Activated CD8-positive, alpha-beta T cell treated with anti-CD3 and anti-CD28 coated beads for 36 hours (primary cell): ENCODE measurements around the gene NRXN3. TPM values are rescaled to one million over a fixed set of nuclear protein-coding genes. Genes with fewer than 3 reads are reported as not detected.
"Not testable (repeated sequence)": the region's sequence is repeated elsewhere in the genome, so short reads cannot be mapped to it uniquely, and the experiment has no call there.

Experiments used
- ATAC-seq: fragments of 200-7000 bp; cut with Tn5 transposase; one replicate; pipeline ENCODE4 v1.10.0; 2021; ENCODE audit warnings: mild to moderate bottlenecking, moderate library complexity
- CTCF ChIA-PET: fragments of 350-600 bp; sonication (Branson Sonifier 250); formaldehyde crosslinking; loops from one replicate; lab custom pipeline; 2021; ENCODE audit warnings: antibody characterized with exemption; lab: Charles Lee
- POLR2A ChIA-PET: fragments of 350-600 bp; sonication (Branson Sonifier 250); formaldehyde crosslinking; loops from one replicate; lab custom pipeline; 2021; ENCODE audit warnings: antibody characterized with exemption; lab: Charles Lee
- DNase-seq: peaks from one replicate; pipeline ENCODE4 v3.0.0-alpha.2; 2020
- H3K27ac Mint-ChIP-seq: one replicate; pipeline ENCODE4 v1.8.0; 2021; ENCODE audit warnings: mild to moderate bottlenecking, mixed read lengths
- H3K27me3 Mint-ChIP-seq: one replicate; pipeline ENCODE4 v1.8.0; 2021; ENCODE audit warnings: mixed read lengths
- H3K36me3 Mint-ChIP-seq: one replicate; pipeline ENCODE4 v1.8.0; 2021; ENCODE audit warnings: low read depth, mixed read lengths
- H3K4me1 Mint-ChIP-seq: one replicate; pipeline ENCODE4 v1.8.0; 2021; ENCODE audit warnings: low read depth, mixed read lengths
- H3K4me3 Mint-ChIP-seq: one replicate; pipeline ENCODE4 v1.8.0; 2021; ENCODE audit warnings: mild to moderate bottlenecking, moderate library complexity, mixed read lengths
- H3K9me3 Mint-ChIP-seq: one replicate; pipeline ENCODE4 v1.8.0; 2021; ENCODE audit warnings: mixed read lengths
- intact Hi-C: fragments of 100-400 bp; cut with micrococcal nuclease; formaldehyde crosslinking; loops from one replicate; pipeline ENCODE4 v1.10.0; 2022
- total RNA-seq, 2 experiments: library from RNA; stranded (reverse); gene quantifications; one replicate each; pipeline ENCODE4 v1.2.3, GENCODE V29; 2021
- TF ChIP-seq, protein P1 (sequence below): fragments of 200-600 bp; IDR thresholded peaks from one replicate; pipeline ENCODE4 v1.8.0; 2022; ENCODE audit warnings: antibody characterized with exemption, mild to moderate bottlenecking

Gene NRXN3
- total RNA-seq, 2 experiments from 2014 or later: not detected

GRCh38 chr14:78425782-78426181 lies 255.6 kb downstream of the NRXN3 start:
- Mint-ChIP-seq H3K4me3 (no peak overlapping the region), H3K27me3 (no peaks in the 10 kb centered on the region), H3K36me3 (no peaks in the 10 kb centered on the region), H3K4me1 (no peaks in the 10 kb centered on the region), H3K27ac (no peak overlapping the region), H3K9me3 (no peaks in the 10 kb centered on the region)
- TF ChIP-seq, protein P1, sequence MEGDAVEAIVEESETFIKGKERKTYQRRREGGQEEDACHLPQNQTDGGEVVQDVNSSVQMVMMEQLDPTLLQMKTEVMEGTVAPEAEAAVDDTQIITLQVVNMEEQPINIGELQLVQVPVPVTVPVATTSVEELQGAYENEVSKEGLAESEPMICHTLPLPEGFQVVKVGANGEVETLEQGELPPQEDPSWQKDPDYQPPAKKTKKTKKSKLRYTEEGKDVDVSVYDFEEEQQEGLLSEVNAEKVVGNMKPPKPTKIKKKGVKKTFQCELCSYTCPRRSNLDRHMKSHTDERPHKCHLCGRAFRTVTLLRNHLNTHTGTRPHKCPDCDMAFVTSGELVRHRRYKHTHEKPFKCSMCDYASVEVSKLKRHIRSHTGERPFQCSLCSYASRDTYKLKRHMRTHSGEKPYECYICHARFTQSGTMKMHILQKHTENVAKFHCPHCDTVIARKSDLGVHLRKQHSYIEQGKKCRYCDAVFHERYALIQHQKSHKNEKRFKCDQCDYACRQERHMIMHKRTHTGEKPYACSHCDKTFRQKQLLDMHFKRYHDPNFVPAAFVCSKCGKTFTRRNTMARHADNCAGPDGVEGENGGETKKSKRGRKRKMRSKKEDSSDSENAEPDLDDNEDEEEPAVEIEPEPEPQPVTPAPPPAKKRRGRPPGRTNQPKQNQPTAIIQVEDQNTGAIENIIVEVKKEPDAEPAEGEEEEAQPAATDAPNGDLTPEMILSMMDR: no peak
- intact Hi-C loops: no loop called here
- ATAC-seq: no peak
- ChIA-PET CTCF (no interaction called here), POLR2A (no interaction called here)
- no peak for DNase-seq

DNA sequence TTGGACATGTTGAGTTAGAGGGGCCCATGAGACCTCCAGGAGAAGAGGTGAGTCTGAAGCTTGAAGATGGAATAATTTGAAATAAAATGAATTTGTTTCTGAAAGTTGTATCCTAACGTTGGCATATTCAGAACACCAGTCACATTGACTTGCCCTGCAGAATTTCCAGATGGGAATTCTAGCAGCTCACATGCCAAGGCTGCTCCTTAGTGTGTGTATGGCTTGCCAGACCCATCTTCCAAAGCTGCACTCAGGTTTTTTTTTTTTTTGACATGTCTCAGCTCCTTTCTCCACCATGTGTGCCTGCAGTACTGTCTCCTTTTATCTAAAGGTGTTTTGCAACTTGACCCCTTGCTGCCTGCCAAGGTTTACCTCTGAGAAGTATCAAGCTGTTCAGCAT lies 261.9 kb downstream of the NRXN3 start:
- TF ChIP-seq, protein P1: no peak
- Mint-ChIP-seq H3K27me3 (no peaks in the 10 kb centered on the region), H3K27ac (no peak overlapping the region), H3K9me3 (no peaks in the 10 kb centered on the region), H3K4me3 (no peak overlapping the region), H3K4me1 (no peaks in the 10 kb centered on the region), H3K36me3 (no peaks in the 10 kb centered on the region)
- POLR2A ChIA-PET: no interaction called here
- ATAC-seq: no peak
- intact Hi-C loops: no loop called here
- CTCF ChIA-PET: no interaction called here
- no peak for DNase-seq

DNA sequence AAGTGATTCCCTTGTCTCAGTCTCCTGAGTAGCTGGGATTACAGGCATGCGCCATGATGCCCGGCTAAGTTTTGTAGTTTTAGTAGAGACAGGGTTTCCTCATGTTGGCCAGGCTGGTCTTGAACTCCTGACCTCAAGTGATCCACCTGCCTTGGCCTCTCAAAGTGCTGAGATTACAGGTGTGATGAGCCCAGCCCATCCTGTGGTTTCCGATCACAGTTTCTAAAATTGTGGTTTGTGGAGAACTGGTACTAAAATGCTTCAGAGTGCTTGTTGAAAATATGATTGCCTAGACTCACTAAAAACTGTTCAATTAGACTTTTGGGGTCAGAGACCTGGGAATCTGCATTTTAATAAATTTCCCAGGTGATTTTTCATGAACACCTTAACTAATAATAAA lies 267.3 kb downstream of the NRXN3 start:
- ATAC-seq, H3K9me3 Mint-ChIP-seq, H3K4me1 Mint-ChIP-seq, H3K27me3 Mint-ChIP-seq, DNase-seq, H3K27ac Mint-ChIP-seq, intact Hi-C loops, H3K4me3 Mint-ChIP-seq, POLR2A ChIA-PET, CTCF ChIA-PET, H3K36me3 Mint-ChIP-seq: not testable (repeated sequence)

GRCh38 chr14:78440356-78440894 lies 270.3 kb downstream of the NRXN3 start:
- no peak overlapping the region for H3K27ac Mint-ChIP-seq
- no peak overlapping the region for H3K4me3 Mint-ChIP-seq
- ChIA-PET POLR2A (no interaction called here), CTCF (no interaction called here)
- ATAC-seq (no peak), DNase-seq (no peak)
- TF ChIP-seq, protein P1: no peak
- H3K36me3 Mint-ChIP-seq: no peaks in the 10 kb centered on the region
- intact Hi-C loops: loop anchor here (10.0 kb wide), 1 partner anchor 154 kb away; no protein-coding TSS in a partner anchor
- no peaks in the 10 kb centered on the region for H3K9me3 Mint-ChIP-seq
- H3K27me3 Mint-ChIP-seq: no peaks in the 10 kb centered on the region
- H3K4me1 Mint-ChIP-seq: no peaks in the 10 kb centered on the region

DNA sequence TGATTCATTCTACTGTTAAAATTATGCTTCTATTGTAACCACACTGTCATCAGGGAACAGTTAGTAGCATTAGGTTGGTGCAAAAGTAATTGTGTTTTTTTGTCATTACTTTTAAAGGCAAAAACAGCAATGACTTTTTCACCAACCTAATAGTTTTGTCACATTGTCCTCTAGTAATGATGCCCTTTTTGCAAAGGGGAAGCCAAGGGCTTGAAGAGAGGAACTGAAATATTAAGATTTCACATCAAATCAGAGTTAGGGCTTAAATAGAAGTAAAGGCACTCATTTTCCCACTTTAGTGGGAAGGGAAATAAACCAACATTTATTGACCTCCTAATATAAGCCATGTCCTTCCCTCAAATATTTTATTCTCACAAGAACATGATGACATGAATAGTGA lies 273.7 kb downstream of the NRXN3 start:
- CTCF ChIA-PET: no interaction called here
- TF ChIP-seq, protein P1: no peak
- Mint-ChIP-seq H3K27ac (no peak overlapping the region), H3K9me3 (no peaks in the 10 kb centered on the region), H3K4me1 (no peaks in the 10 kb centered on the region), H3K36me3 (no peaks in the 10 kb centered on the region), H3K4me3 (no peak overlapping the region), H3K27me3 (no peaks in the 10 kb centered on the region)
- POLR2A ChIA-PET: no interaction called here
- ATAC-seq (no peak), DNase-seq (no peak)
- intact Hi-C loops: loop anchor here (10.0 kb wide), 1 partner anchor 151 kb away; no protein-coding TSS in a partner anchor
